ENCODE results near the gene TNFRSF8. TPM values are rescaled to one million over a fixed set of nuclear protein-coding genes. Genes with fewer than 3 reads are reported as not detected.

TNFRSF8 gene
- total RNA-seq, 2 donors from 2014 or later = 16.3 to 77.3 TPM

- Mint-ChIP-seq H3K27me3 (no peaks in the 10 kb centered on the region), H3K27ac (peak overlapping the region; percentile 99), H3K4me1 (ENCODE audit: low read depth in 2 of 2) (peaks cover 65 to 72% of the 10 kb centered on the region in 2 donors), H3K36me3 (peaks cover 26% of the 10 kb centered on the region), H3K4me3 (peak overlapping the region; percentile 100), H3K9me3 (no peaks in the 10 kb centered on the region)
- peak; percentile 69 for DNase-seq (ENCODE audit: low spot score)
- ATAC-seq = peak; percentile 6 to 11
Observed at GRCh38 chr1:12167493-12168429, 104.7 kb downstream of the TNFRSF8 start.

GRCh38 chr1:12168451-12169160, 105.5 kb downstream of the TNFRSF8 start:
- Mint-ChIP-seq H3K27me3 (no peaks in the 10 kb centered on the region), H3K4me3 (peak overlapping the region; percentile 100), H3K9me3 (no peaks in the 10 kb centered on the region), H3K4me1 (ENCODE audit: low read depth in 2 of 2) (peaks cover 65 to 72% of the 10 kb centered on the region in 2 donors), H3K27ac (peak overlapping the region; percentile 99), H3K36me3 (peaks cover 26% of the 10 kb centered on the region)
- no peak for ATAC-seq
- DNase-seq (ENCODE audit: low spot score) = no peak

GRCh38 chr1:12169442-12170135, 106.5 kb downstream of the TNFRSF8 start:
- Mint-ChIP-seq H3K4me1 (ENCODE audit: low read depth in 2 of 2) (peaks cover 65 to 69% of the 10 kb centered on the region in 2 donors), H3K9me3 (no peaks in the 10 kb centered on the region), H3K27ac (peak overlapping the region; percentile 99), H3K36me3 (peaks cover 26% of the 10 kb centered on the region), H3K4me3 (peak overlapping the region; percentile 100), H3K27me3 (no peaks in the 10 kb centered on the region)
- DNase-seq (ENCODE audit: low spot score) (no peak), ATAC-seq (no peak)

- ATAC-seq (no peak), DNase-seq (ENCODE audit: low spot score) (no peak)
- Mint-ChIP-seq H3K36me3 (peaks cover 26% of the 10 kb centered on the region), H3K4me1 (ENCODE audit: low read depth in 2 of 2) (peaks cover 64 to 66% of the 10 kb centered on the region in 2 donors), H3K27me3 (no peaks in the 10 kb centered on the region), H3K9me3 (no peaks in the 10 kb centered on the region), H3K27ac (peak overlapping the region; percentile 99), H3K4me3 (peak overlapping the region; percentile 100)
Observed at GRCh38 chr1:12170263-12170671, 107.2 kb downstream of the TNFRSF8 start.

GRCh38 chr1:12171206-12172041, 108.3 kb downstream of the TNFRSF8 start:
- Mint-ChIP-seq H3K36me3 (peaks cover 26% of the 10 kb centered on the region), H3K9me3 (no peaks in the 10 kb centered on the region), H3K4me1 (ENCODE audit: low read depth in 2 of 2) (peaks cover 73 to 76% of the 10 kb centered on the region in 2 donors), H3K27ac (peak overlapping the region; percentile 99), H3K4me3 (peak overlapping the region; percentile 100), H3K27me3 (no peaks in the 10 kb centered on the region)
- no peak for DNase-seq (ENCODE audit: low spot score)
- ATAC-seq = peak in 1 of 2 donors; percentile 36

- H3K27me3 Mint-ChIP-seq = no peaks in the 10 kb centered on the region
- peaks cover 75 to 81% of the 10 kb centered on the region in 2 donors for H3K4me1 Mint-ChIP-seq (ENCODE audit: low read depth in 2 of 2)
- H3K9me3 Mint-ChIP-seq = no peaks in the 10 kb centered on the region
- DNase-seq (ENCODE audit: low spot score) (no peak), ATAC-seq (peak in 1 of 2 donors; percentile 7)
- peak overlapping the region; percentile 99 for H3K27ac Mint-ChIP-seq
- H3K4me3 Mint-ChIP-seq = peak overlapping the region; percentile 100
- peaks cover 26% of the 10 kb centered on the region for H3K36me3 Mint-ChIP-seq
Observed at GRCh38 chr1:12172042-12172851, 109.1 kb downstream of the TNFRSF8 start.

- ATAC-seq = no peak
- peak overlapping the region; percentile 100 for H3K4me3 Mint-ChIP-seq
- H3K9me3 Mint-ChIP-seq = no peaks in the 10 kb centered on the region
- no peaks in the 10 kb centered on the region for H3K27me3 Mint-ChIP-seq
- H3K36me3 Mint-ChIP-seq = peaks cover 18% of the 10 kb centered on the region
- peaks cover 81 to 82% of the 10 kb centered on the region in 2 donors for H3K4me1 Mint-ChIP-seq (ENCODE audit: low read depth in 2 of 2)
- DNase-seq (ENCODE audit: low spot score) = no peak
- H3K27ac Mint-ChIP-seq = peak overlapping the region; percentile 99
Observed at GRCh38 chr1:12173041-12173509, 110.0 kb downstream of the TNFRSF8 start.

- Mint-ChIP-seq H3K36me3 (peaks cover 14% of the 10 kb centered on the region), H3K27me3 (no peaks in the 10 kb centered on the region), H3K9me3 (no peaks in the 10 kb centered on the region), H3K27ac (peak overlapping the region; percentile 99), H3K4me3 (peak overlapping the region; percentile 100), H3K4me1 (ENCODE audit: low read depth in 2 of 2) (peaks cover 85% of the 10 kb centered on the region in 2 donors)
- peak; percentile 87 for DNase-seq (ENCODE audit: low spot score)
- peak; percentile 69 for ATAC-seq
Observed at GRCh38 chr1:12173631-12174121, 110.6 kb downstream of the TNFRSF8 start.

- DNase-seq (ENCODE audit: low spot score) (no peak), ATAC-seq (no peak)
- H3K4me1 Mint-ChIP-seq (ENCODE audit: low read depth in 2 of 2) = peaks cover 83 to 86% of the 10 kb centered on the region in 2 donors
- peaks cover 8% of the 10 kb centered on the region for H3K36me3 Mint-ChIP-seq
- H3K4me3 Mint-ChIP-seq = peak overlapping the region; percentile 100
- H3K27me3 Mint-ChIP-seq = no peaks in the 10 kb centered on the region
- H3K9me3 Mint-ChIP-seq = no peaks in the 10 kb centered on the region
- H3K27ac Mint-ChIP-seq = peak overlapping the region; percentile 99
Observed at GRCh38 chr1:12174924-12175810, 112.1 kb downstream of the TNFRSF8 start.

- Mint-ChIP-seq H3K36me3 (peaks cover 2% of the 10 kb centered on the region), H3K9me3 (no peaks in the 10 kb centered on the region), H3K4me1 (ENCODE audit: low read depth in 2 of 2) (peaks cover 79 to 80% of the 10 kb centered on the region in 2 donors), H3K4me3 (peak overlapping the region; percentile 100), H3K27me3 (no peaks in the 10 kb centered on the region), H3K27ac (peak overlapping the region; percentile 99)
- DNase-seq (ENCODE audit: low spot score) = no peak
- ATAC-seq = no peak
Observed at GRCh38 chr1:12176298-12177118, 113.4 kb downstream of the TNFRSF8 start.

All from natural killer cell treated with Interleukin-12 subunit alpha and Interleukin-12 subunit beta and Interleukin-15 and Interleukin-18, amount 100 ng/mL, for 72 hours (primary cell).